Breast epithelium (tissue), 3 donors: ENCODE data around the gene PCDHA10.

Source experiments
- CTCF ChIP-seq, 3 donors: fragments of 450-650 bp; IDR thresholded peaks; one replicate each; pipeline ENCODE4 v1.5.1; 2016 to 2017; ENCODE audit warnings: antibody characterized with exemption in 3 of 3, mild to moderate bottlenecking in 3 of 3, moderate library complexity in 3 of 3
- POLR2A ChIP-seq: fragments of 450-650 bp; IDR thresholded peaks from one replicate; pipeline ENCODE4 v1.6.1; 2016; ENCODE audit warnings: antibody characterized with exemption, mild to moderate bottlenecking, moderate library complexity
- POLR2AphosphoS5 ChIP-seq, 3 donors: sonication (generic); formaldehyde crosslinking; IDR thresholded peaks; one replicate each; pipeline ENCODE4 v1.6.1; 2017; ENCODE audit warnings: antibody characterized with exemption in 3 of 3

GRCh38 chr5:140808889-140809291, 46.8 kb upstream of the PCDHA10 start:
- TF ChIP-seq CTCF (IDR thresholded peaks at IDR 0.05) (no peak), POLR2AphosphoS5 (IDR thresholded peaks at IDR 0.05) (no peak), POLR2A (no peak)
